Astrocyte (in vitro differentiated cells and primary cell): Measurements from ENCODE around the gene GPR75. TPM values are rescaled to one million over a fixed set of nuclear protein-coding genes. Genes with fewer than 3 reads are reported as not detected.

Experiments used
- DNase-seq: peaks from one replicate; pipeline ENCODE4 v3.0.0-alpha.2; 2010; ENCODE audit warnings: low read depth
- FAIRE-seq: peaks from 2 replicates; lab custom pipeline; 2011; peaks lifted over from hg19 to GRCh38; lab: Jason Lieb, UNC
- H2AFZ ChIP-seq: 2 replicates; pipeline ENCODE4 v1.6.0; 2012; ENCODE audit warnings: low read depth, low read length, inconsistent platforms
- H3K27ac ChIP-seq: 2 replicates; pipeline ENCODE4 v1.5.1; 2011; ENCODE audit warnings: low read depth, low read length, inconsistent platforms
- H3K27me3 ChIP-seq: 2 replicates; pipeline ENCODE4 v1.6.0; 2011; ENCODE audit warnings: low read length, inconsistent platforms; ENCODE audit not compliant: insufficient read depth
- H3K36me3 ChIP-seq: 2 replicates; pipeline ENCODE4 v1.5.1; 2011; ENCODE audit warnings: low read length, inconsistent platforms; ENCODE audit not compliant: insufficient read depth
- H3K4me1 ChIP-seq: 2 replicates; pipeline ENCODE4 v1.5.1; 2011; ENCODE audit warnings: low read length, inconsistent platforms; ENCODE audit not compliant: insufficient read depth
- H3K4me2 ChIP-seq: 2 replicates; pipeline ENCODE4 v1.6.0; 2012; ENCODE audit warnings: low read length, inconsistent platforms
- H3K4me3 ChIP-seq: 2 replicates; pipeline ENCODE4 v1.5.1; 2011; ENCODE audit warnings: low read depth, mild to moderate bottlenecking, low read length, inconsistent platforms; ENCODE audit not compliant: insufficient read depth
- H3K79me2 ChIP-seq: 2 replicates; pipeline ENCODE4 v1.6.0; 2012; ENCODE audit warnings: mild to moderate bottlenecking, low read length, inconsistent platforms; ENCODE audit not compliant: insufficient read depth
- H3K9ac ChIP-seq: 2 replicates; pipeline ENCODE4 v1.6.0; 2012; ENCODE audit warnings: mild to moderate bottlenecking, low read length, inconsistent platforms
- H3K9me3 ChIP-seq: 2 replicates; pipeline ENCODE4 v1.5.1; 2012; ENCODE audit warnings: low read depth, mild to moderate bottlenecking, low read length, inconsistent platforms; ENCODE audit not compliant: insufficient read depth
- H4K20me1 ChIP-seq: 2 replicates; pipeline ENCODE4 v1.6.0; 2012; ENCODE audit warnings: low read length, inconsistent platforms; ENCODE audit not compliant: insufficient read depth
- H3K27ac Mint-ChIP-seq: one replicate; pipeline ENCODE4 v1.8.0; 2021; ENCODE audit warnings: mild to moderate bottlenecking, mixed read lengths; ENCODE audit not compliant: unreplicated experiment
- H3K27me3 Mint-ChIP-seq: one replicate; pipeline ENCODE4 v1.8.0; 2021; ENCODE audit warnings: low read depth, mixed read lengths; ENCODE audit not compliant: unreplicated experiment
- H3K36me3 Mint-ChIP-seq: one replicate; pipeline ENCODE4 v1.8.0; 2021; ENCODE audit warnings: low read depth, mixed read lengths; ENCODE audit not compliant: unreplicated experiment
- H3K4me1 Mint-ChIP-seq: one replicate; pipeline ENCODE4 v1.8.0; 2021; ENCODE audit warnings: low read depth, mixed read lengths; ENCODE audit not compliant: unreplicated experiment
- H3K4me3 Mint-ChIP-seq: one replicate; pipeline ENCODE4 v1.8.0; 2021; ENCODE audit warnings: mild to moderate bottlenecking, moderate library complexity, mixed read lengths; ENCODE audit not compliant: unreplicated experiment
- H3K9me3 Mint-ChIP-seq: one replicate; pipeline ENCODE4 v1.8.0; 2021; ENCODE audit warnings: mild to moderate bottlenecking, mixed read lengths; ENCODE audit not compliant: unreplicated experiment
- EZH2 ChIP-seq: IDR thresholded peaks from 2 replicates; pipeline ENCODE4 v1.6.1; 2012; ENCODE audit warnings: mild to moderate bottlenecking, low read length, inconsistent platforms; ENCODE audit not compliant: insufficient read depth
- total RNA-seq: library from RNA; stranded (reverse); gene quantifications from 2 replicates; pipeline ENCODE4 v1.2.1, GENCODE V29; 2021
- TF ChIP-seq, protein P1 (sequence below): IDR thresholded peaks from 2 replicates; pipeline ENCODE4 v1.5.1; 2011; ENCODE audit warnings: low read depth, mild to moderate bottlenecking, inconsistent platforms, low read length, moderate library complexity; ENCODE audit not compliant: insufficient read depth

The GPR75 gene
- total RNA-seq, 1 donor from 2014 or later: 5.0 TPM

DNA sequence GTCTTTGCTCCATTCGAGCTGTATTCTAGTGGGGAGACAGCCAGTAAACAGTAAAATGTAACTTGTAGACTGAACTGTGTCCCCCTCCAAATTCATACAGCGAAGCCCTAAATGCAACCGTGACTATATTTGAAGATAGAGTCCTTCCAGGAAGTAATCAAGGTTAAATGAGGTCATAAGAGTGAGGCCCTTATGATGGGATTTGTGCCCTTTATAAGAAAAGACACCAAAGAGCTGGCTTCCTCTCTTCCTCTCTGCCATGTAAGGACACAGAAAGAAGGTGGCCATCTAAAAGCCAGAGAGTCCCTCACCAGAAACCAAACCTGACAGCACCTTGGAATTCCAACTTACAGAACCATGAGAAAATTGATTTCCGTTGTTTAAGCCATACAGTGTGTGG is 31.4 kb downstream of the GPR75 start:
- no peaks in the 10 kb centered on the region for H3K27me3 ChIP-seq
- H3K9ac ChIP-seq: no peak overlapping the region
- H3K4me2 ChIP-seq: no peak overlapping the region
- H3K9me3 Mint-ChIP-seq: no peaks in the 10 kb centered on the region
- no peak overlapping the region for H3K4me3 Mint-ChIP-seq
- H3K4me1 ChIP-seq: no peaks in the 10 kb centered on the region
- no peak overlapping the region for H3K27ac Mint-ChIP-seq
- H4K20me1 ChIP-seq: no peaks in the 10 kb centered on the region
- no peak overlapping the region for H3K27ac ChIP-seq
- no peaks in the 10 kb centered on the region for H3K9me3 ChIP-seq
- H3K36me3 Mint-ChIP-seq: peaks cover 4% of the 10 kb centered on the region
- H3K27me3 Mint-ChIP-seq: no peaks in the 10 kb centered on the region
- no peaks in the 10 kb centered on the region for H3K36me3 ChIP-seq
- FAIRE-seq (no peak), DNase-seq (no peak)
- H2AFZ ChIP-seq: no peak overlapping the region
- H3K79me2 ChIP-seq: no peaks in the 10 kb centered on the region
- H3K4me3 ChIP-seq: no peak overlapping the region
- TF ChIP-seq EZH2: no peak
- TF ChIP-seq, protein P1, sequence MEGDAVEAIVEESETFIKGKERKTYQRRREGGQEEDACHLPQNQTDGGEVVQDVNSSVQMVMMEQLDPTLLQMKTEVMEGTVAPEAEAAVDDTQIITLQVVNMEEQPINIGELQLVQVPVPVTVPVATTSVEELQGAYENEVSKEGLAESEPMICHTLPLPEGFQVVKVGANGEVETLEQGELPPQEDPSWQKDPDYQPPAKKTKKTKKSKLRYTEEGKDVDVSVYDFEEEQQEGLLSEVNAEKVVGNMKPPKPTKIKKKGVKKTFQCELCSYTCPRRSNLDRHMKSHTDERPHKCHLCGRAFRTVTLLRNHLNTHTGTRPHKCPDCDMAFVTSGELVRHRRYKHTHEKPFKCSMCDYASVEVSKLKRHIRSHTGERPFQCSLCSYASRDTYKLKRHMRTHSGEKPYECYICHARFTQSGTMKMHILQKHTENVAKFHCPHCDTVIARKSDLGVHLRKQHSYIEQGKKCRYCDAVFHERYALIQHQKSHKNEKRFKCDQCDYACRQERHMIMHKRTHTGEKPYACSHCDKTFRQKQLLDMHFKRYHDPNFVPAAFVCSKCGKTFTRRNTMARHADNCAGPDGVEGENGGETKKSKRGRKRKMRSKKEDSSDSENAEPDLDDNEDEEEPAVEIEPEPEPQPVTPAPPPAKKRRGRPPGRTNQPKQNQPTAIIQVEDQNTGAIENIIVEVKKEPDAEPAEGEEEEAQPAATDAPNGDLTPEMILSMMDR: no peak
- H3K4me1 Mint-ChIP-seq: peaks cover 6% of the 10 kb centered on the region

DNA sequence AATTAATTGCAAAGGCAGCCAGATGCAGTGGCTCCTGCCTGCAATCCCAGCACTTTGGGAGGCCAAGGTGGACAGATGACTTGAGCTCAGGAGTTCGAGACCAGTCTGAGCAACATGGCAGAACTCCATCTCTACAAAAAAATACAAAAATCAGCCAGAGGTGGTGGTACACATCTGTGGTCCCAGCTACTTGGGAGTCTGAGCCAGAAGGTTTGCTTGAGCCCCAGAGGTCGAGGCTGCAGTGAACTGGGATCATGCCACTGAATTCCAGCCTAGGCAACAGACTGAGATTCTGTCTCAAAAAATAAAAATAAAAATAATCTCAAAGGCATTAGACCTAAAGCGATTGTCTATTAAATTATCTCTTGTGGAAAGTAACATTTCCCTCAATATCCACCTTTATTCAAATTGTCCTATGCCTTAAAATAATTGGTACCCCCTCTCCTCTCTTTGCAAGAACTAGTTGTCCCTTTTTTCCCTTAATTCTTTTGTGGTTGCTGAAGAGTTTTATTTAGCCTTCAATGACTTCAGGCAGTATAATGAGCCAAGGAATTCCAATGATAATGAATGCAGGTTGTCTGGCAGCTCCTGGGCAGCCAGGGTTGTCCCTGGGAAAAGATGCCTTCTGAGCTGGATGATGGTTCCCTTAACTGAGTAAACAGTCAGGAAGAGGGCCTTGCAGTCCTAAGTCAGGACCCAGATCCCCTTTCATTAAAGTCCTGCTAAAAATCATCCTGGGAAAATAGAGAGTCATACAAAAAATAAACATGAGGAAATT is 32.2 kb downstream of the GPR75 start:
- H3K4me1 ChIP-seq: no peaks in the 10 kb centered on the region
- Mint-ChIP-seq H3K9me3 (no peaks in the 10 kb centered on the region), H3K27ac (no peak overlapping the region), H3K27me3 (no peaks in the 10 kb centered on the region), H3K36me3 (peaks cover 4% of the 10 kb centered on the region), H3K4me1 (peaks cover 6% of the 10 kb centered on the region), H3K4me3 (no peak overlapping the region)
- no peak for FAIRE-seq
- H3K27me3 ChIP-seq: no peaks in the 10 kb centered on the region
- no peak overlapping the region for H2AFZ ChIP-seq
- no peak overlapping the region for H3K4me2 ChIP-seq
- H3K4me3 ChIP-seq: no peak overlapping the region
- H3K9me3 ChIP-seq: no peaks in the 10 kb centered on the region
- TF ChIP-seq, protein P1: no peak
- no peak for TF ChIP-seq EZH2
- no peaks in the 10 kb centered on the region for H3K79me2 ChIP-seq
- H3K36me3 ChIP-seq: peaks cover 4% of the 10 kb centered on the region
- no peaks in the 10 kb centered on the region for H4K20me1 ChIP-seq
- DNase-seq: peak; percentile 53
- H3K27ac ChIP-seq: no peak overlapping the region
- no peak overlapping the region for H3K9ac ChIP-seq
